SJSA1 (cell line): ENCODE data around the gene AOC3. TPM values are rescaled to one million over a fixed set of nuclear protein-coding genes. Genes with fewer than 3 reads are reported as not detected.

Source experiments
- DNase-seq, 2 experiments: peaks; one replicate each; pipeline ENCODE4 v3.0.0-alpha.2; 2015 to 2020; ENCODE audit warnings: low spot score in 2 of 2, low read depth in 1 of 2
- H3K27ac ChIP-seq: fragments of 250-450 bp; sonication (Bioruptor Pico); 2 replicates; pipeline ENCODE4 v1.5.1; 2020; ENCODE audit warnings: mild to moderate bottlenecking, moderate library complexity
- H3K27me3 ChIP-seq: fragments of 250-450 bp; sonication (Bioruptor Pico); replicated peaks from 2 replicates; pipeline ENCODE4 v1.5.1; 2020; ENCODE audit warnings: mild to moderate bottlenecking, moderate library complexity
- H3K36me3 ChIP-seq: fragments of 250-450 bp; sonication (Bioruptor Pico); 2 replicates; pipeline ENCODE4 v1.5.1; 2020; ENCODE audit warnings: mild to moderate bottlenecking
- H3K4me1 ChIP-seq: fragments of 250-450 bp; sonication (Bioruptor Pico); replicated peaks from 2 replicates; pipeline ENCODE4 v1.6.1; 2021; ENCODE audit warnings: mild to moderate bottlenecking
- H3K4me3 ChIP-seq: fragments of 250-450 bp; sonication (Bioruptor Pico); 2 replicates; pipeline ENCODE4 v1.5.1; 2020; ENCODE audit warnings: mild to moderate bottlenecking
- H3K9me3 ChIP-seq: fragments of 250-450 bp; sonication (Bioruptor Pico); replicated peaks from 2 replicates; pipeline ENCODE4 v1.5.1; 2020; ENCODE audit warnings: mild to moderate bottlenecking
- total RNA-seq: library from RNA; depleted of rRNA; stranded (reverse); fragments of >200 nt; shearing (Covaris generic); gene quantifications from 2 replicates; pipeline ENCODE4 v1.2.3, GENCODE V29; 2014

AOC3 gene
- total RNA-seq, 1 experiment from 2014 or later = not detected

- peak within 1 kb of the TSS; percentile 75 for H3K27ac ChIP-seq
- peak; percentile 87 to 92 for DNase-seq
- peak within 1 kb of the TSS; percentile 85 for H3K4me3 ChIP-seq
- H3K36me3 ChIP-seq = peaks cover 50% of the 10 kb centered on the region
- H3K27me3 ChIP-seq = no peaks in the 10 kb centered on the region
- H3K4me1 ChIP-seq = peaks cover 10% of the 10 kb centered on the region
- H3K9me3 ChIP-seq = no peaks in the 10 kb centered on the region
Measured at GRCh38 chr17:42832934-42833766, 17.8 kb upstream of the AOC3 start, which contains the start of gene PSME3. TSS of gene PSME3 (plus strand) at chr17:42833397. CDS start at chr17:42833632, 235 bp downstream.

- no peak for DNase-seq
- Histone ChIP-seq H3K9me3 (no peaks in the 10 kb centered on the region), H3K27me3 (no peaks in the 10 kb centered on the region), H3K4me1 (peaks cover 10% of the 10 kb centered on the region), H3K4me3 (peak overlapping the region; percentile 85), H3K36me3 (peaks cover 58% of the 10 kb centered on the region), H3K27ac (peak overlapping the region; percentile 75)
Measured at GRCh38 chr17:42833767-42834422, 17.1 kb upstream of the AOC3 start.

GRCh38 chr17:42835732-42836131 is 15.3 kb upstream of the AOC3 start:
- no peak overlapping the region for H3K27ac ChIP-seq
- no peak for DNase-seq
- H3K4me1 ChIP-seq = peaks cover 10% of the 10 kb centered on the region
- no peak overlapping the region for H3K4me3 ChIP-seq
- H3K36me3 ChIP-seq = peaks cover 73% of the 10 kb centered on the region
- H3K9me3 ChIP-seq = no peaks in the 10 kb centered on the region
- no peaks in the 10 kb centered on the region for H3K27me3 ChIP-seq

GRCh38 chr17:42841975-42842685 is 8.9 kb upstream of the AOC3 start:
- no peak for DNase-seq
- H3K4me3 ChIP-seq = no peak overlapping the region
- no peaks in the 10 kb centered on the region for H3K9me3 ChIP-seq

GRCh38 chr17:42843358-42843934 is 7.6 kb upstream of the AOC3 start:
- Histone ChIP-seq H3K27me3 (no peaks in the 10 kb centered on the region), H3K27ac (no peak overlapping the region), H3K36me3 (peaks cover 70% of the 10 kb centered on the region), H3K9me3 (no peaks in the 10 kb centered on the region), H3K4me1 (no peaks in the 10 kb centered on the region), H3K4me3 (no peak overlapping the region)
- peak in 1 of 2 experiments; percentile 40 for DNase-seq

More at GRCh38 chr17:42841975-42842685, 8.9 kb upstream of the AOC3 start:
- Histone ChIP-seq H3K36me3 (peaks cover 83% of the 10 kb centered on the region), H3K27ac (no peak overlapping the region), H3K4me1 (no peaks in the 10 kb centered on the region), H3K27me3 (no peaks in the 10 kb centered on the region)

- Histone ChIP-seq H3K36me3 (peaks cover 61% of the 10 kb centered on the region), H3K4me1 (no peaks in the 10 kb centered on the region), H3K27me3 (peaks cover 7% of the 10 kb centered on the region; the same call in 1 of the 2 replicates), H3K4me3 (no peak within 1 kb of the TSS), H3K9me3 (no peaks in the 10 kb centered on the region), H3K27ac (no peak within 1 kb of the TSS)
- no peak for DNase-seq
Measured at GRCh38 chr17:42844271-42844670, 6.7 kb upstream of the AOC3 start, which contains the start of gene AOC2. TSS of gene AOC2 (plus strand) at chr17:42844580. CDS start at chr17:42844627, 47 bp downstream.

GRCh38 chr17:42844761-42845555 is 6.0 kb upstream of the AOC3 start:
- Histone ChIP-seq H3K9me3 (no peaks in the 10 kb centered on the region), H3K36me3 (peaks cover 56% of the 10 kb centered on the region), H3K4me3 (no peak overlapping the region), H3K27ac (no peak overlapping the region), H3K27me3 (peaks cover 14% of the 10 kb centered on the region), H3K4me1 (no peaks in the 10 kb centered on the region)
- no peak for DNase-seq

DNA sequence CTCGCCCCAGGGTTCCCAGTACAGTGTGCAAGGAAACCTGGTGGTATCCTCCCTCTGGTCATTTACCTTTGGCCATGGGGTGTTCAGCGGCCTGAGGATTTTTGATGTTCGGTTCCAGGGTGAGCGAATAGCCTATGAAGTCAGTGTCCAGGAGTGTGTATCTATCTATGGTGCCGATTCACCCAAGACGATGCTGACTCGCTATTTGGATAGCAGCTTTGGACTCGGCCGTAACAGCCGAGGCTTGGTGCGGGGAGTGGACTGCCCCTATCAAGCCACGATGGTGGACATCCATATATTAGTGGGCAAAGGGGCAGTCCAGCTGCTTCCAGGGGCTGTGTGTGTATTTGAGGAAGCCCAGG is 5.5 kb upstream of the AOC3 start:
- no peak overlapping the region for H3K4me3 ChIP-seq
- no peaks in the 10 kb centered on the region for H3K9me3 ChIP-seq
- H3K27me3 ChIP-seq = peaks cover 20% of the 10 kb centered on the region
- no peak overlapping the region for H3K27ac ChIP-seq
- peaks cover 52% of the 10 kb centered on the region for H3K36me3 ChIP-seq
- DNase-seq = no peak
- H3K4me1 ChIP-seq = no peaks in the 10 kb centered on the region

- no peaks in the 10 kb centered on the region for H3K4me1 ChIP-seq
- peaks cover 20% of the 10 kb centered on the region for H3K27me3 ChIP-seq
- no peak overlapping the region for H3K4me3 ChIP-seq
- H3K27ac ChIP-seq = no peak overlapping the region
- H3K36me3 ChIP-seq = peaks cover 48% of the 10 kb centered on the region
- DNase-seq = no peak
- no peaks in the 10 kb centered on the region for H3K9me3 ChIP-seq
Measured at GRCh38 chr17:42845918-42846593, 4.9 kb upstream of the AOC3 start.

DNA sequence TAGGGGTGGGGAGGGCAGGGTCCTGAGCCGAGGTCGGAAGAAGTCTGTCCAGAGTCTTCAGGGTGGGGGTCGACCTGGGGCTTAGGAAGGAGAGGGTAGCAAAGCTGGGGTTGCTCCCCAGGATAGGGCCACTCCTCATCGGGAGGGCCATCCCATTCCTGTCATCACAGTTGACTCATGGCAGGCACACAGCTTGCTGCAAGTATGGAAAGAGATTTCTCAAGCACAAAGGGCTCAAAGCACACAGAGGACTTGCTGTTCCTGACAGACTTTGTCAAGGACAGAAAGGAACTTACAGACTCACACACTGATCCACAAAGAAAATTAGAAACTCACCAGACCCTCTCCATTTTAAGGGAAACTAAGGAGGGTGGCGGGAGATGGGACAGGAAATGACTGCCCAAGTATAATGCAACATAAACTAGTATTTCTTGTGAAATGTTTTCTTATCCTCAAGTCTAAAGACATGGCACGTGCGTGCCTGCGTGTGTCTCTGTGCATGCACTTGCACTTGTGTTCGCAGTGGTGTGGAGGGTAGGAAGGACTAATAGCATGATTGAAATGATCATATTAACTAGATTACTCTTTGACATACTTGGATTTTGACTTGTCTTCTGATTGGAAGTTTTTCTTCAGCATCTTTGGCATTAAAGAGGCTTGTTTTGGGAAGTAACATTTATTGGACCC is 4.3 kb upstream of the AOC3 start:
- no peaks in the 10 kb centered on the region for H3K9me3 ChIP-seq
- no peak overlapping the region for H3K27ac ChIP-seq
- DNase-seq = no peak
- H3K4me1 ChIP-seq = no peaks in the 10 kb centered on the region
- no peak overlapping the region for H3K4me3 ChIP-seq
- peaks cover 41% of the 10 kb centered on the region for H3K36me3 ChIP-seq
- peaks cover 20% of the 10 kb centered on the region for H3K27me3 ChIP-seq

DNA sequence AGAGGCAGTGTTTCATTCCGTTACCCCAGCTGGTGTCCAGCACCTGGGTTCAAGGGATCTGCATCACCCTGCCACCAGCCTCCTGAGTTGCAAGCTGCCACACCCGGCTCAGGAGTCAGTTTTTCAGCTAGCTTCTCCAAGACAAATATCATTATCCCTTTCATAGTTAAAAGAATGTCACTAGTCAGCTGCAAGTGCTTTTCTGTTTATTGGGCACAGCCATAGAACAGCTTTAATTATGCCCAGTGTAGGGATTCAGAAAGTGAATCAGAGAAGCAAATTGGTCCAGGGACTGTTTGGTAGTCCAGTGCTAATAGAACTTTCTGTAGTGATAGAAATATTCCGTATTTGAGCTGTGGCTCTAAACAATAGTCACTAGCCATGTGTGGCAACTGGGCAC is 2.9 kb upstream of the AOC3 start:
- H3K27ac ChIP-seq = no peak overlapping the region
- no peaks in the 10 kb centered on the region for H3K9me3 ChIP-seq
- H3K36me3 ChIP-seq = peaks cover 28% of the 10 kb centered on the region
- no peaks in the 10 kb centered on the region for H3K4me1 ChIP-seq
- H3K4me3 ChIP-seq = no peak overlapping the region
- no peak for DNase-seq
- H3K27me3 ChIP-seq = peaks cover 20% of the 10 kb centered on the region

DNA sequence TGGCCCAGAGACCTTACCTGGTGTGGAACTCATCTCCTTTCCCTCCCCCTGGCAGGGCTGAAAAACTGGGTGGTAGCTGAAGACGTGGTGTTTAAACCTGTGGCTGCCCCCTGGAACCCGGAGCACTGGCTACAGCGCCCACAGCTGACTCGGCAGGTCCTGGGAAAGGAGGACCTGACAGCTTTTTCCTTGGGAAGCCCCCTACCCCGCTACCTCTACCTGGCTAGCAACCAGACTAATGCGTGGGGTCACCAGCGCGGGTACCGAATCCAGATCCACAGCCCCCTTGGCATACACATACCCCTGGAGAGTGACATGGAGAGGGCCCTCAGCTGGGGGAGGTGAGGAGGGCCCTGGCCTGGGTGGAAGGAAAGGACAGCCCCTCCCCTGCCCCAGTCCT is 2.0 kb upstream of the AOC3 start:
- no peaks in the 10 kb centered on the region for H3K9me3 ChIP-seq
- peaks cover 20% of the 10 kb centered on the region for H3K27me3 ChIP-seq
- peaks cover 18% of the 10 kb centered on the region for H3K36me3 ChIP-seq
- H3K4me3 ChIP-seq = no peak overlapping the region
- no peak overlapping the region for H3K27ac ChIP-seq
- H3K4me1 ChIP-seq = no peaks in the 10 kb centered on the region
- DNase-seq = no peak
